NCI-H2081 treated with DMSO at 0.1 percent for 48 hours (cell line): Measurements from ENCODE around the gene INPP1.

Experiments
- DNase-seq: peaks from one replicate; lab custom pipeline; 2025; lab: John Stamatoyannopoulos, UW

INPP1 gene

GRCh38 chr2:190362894-190363293, 19.5 kb downstream of the INPP1 start:
- DNase-seq, result no peak

- DNase-seq, result no peak
Measured at GRCh38 chr2:190365499-190366204, 22.3 kb downstream of the INPP1 start.

GRCh38 chr2:190366248-190366753, 22.9 kb downstream of the INPP1 start:
- no peak for DNase-seq

- no peak for DNase-seq
Measured at GRCh38 chr2:190367091-190367490, 23.7 kb downstream of the INPP1 start.

- DNase-seq, result no peak
Measured at GRCh38 chr2:190369635-190370034, 26.2 kb downstream of the INPP1 start.

GRCh38 chr2:190376083-190376482, 32.7 kb downstream of the INPP1 start:
- no peak for DNase-seq

GRCh38 chr2:190376591-190377245, 33.3 kb downstream of the INPP1 start:
- DNase-seq, result no peak

GRCh38 chr2:190378880-190379237, 35.5 kb downstream of the INPP1 start:
- DNase-seq, result no peak

- DNase-seq, result no peak
Measured at GRCh38 chr2:190379249-190379964, 36.0 kb downstream of the INPP1 start.

GRCh38 chr2:190380962-190381412, 37.6 kb downstream of the INPP1 start:
- DNase-seq, result no peak

- DNase-seq, result no peak
Measured at GRCh38 chr2:190382851-190383250, 39.5 kb downstream of the INPP1 start.

- DNase-seq, result no peak
Measured at GRCh38 chr2:190387422-190387821, 44.0 kb downstream of the INPP1 start.

GRCh38 chr2:190396271-190396670, 52.9 kb downstream of the INPP1 start:
- no peak for DNase-seq

GRCh38 chr2:190402986-190403603, 59.7 kb downstream of the INPP1 start:
- no peak for DNase-seq

- no peak for DNase-seq
Measured at GRCh38 chr2:190404487-190404886, 61.1 kb downstream of the INPP1 start.

- no peak for DNase-seq
Measured at GRCh38 chr2:190405070-190405469, 61.7 kb downstream of the INPP1 start.

GRCh38 chr2:190405995-190406394, 62.6 kb downstream of the INPP1 start:
- no peak for DNase-seq

GRCh38 chr2:190406805-190407204, 63.4 kb downstream of the INPP1 start:
- no peak for DNase-seq

- DNase-seq, result no peak
Measured at GRCh38 chr2:190407246-190407661, 63.9 kb downstream of the INPP1 start.

- no peak for DNase-seq
Measured at GRCh38 chr2:190407662-190408537, 64.5 kb downstream of the INPP1 start, which contains the start of gene MFSD6. TSS of gene MFSD6 (plus strand) at chr2:190408355. CDS start at chr2:190436030, 27,675 bp downstream.

- DNase-seq, result no peak
Measured at GRCh38 chr2:190408538-190409271, 65.3 kb downstream of the INPP1 start.
